DMS53 treated with DMSO at 0.1 percent for 48 hours (cell line): ENCODE results near the gene SYNM.
A peak's percentile ranks its signal among the peaks of the same experiment; 100 is the strongest.

Source experiments
- DNase-seq: peaks from one replicate; lab custom pipeline; 2025; ENCODE audit not compliant: unreplicated experiment; lab: John Stamatoyannopoulos, UW

SYNM gene

DNA sequence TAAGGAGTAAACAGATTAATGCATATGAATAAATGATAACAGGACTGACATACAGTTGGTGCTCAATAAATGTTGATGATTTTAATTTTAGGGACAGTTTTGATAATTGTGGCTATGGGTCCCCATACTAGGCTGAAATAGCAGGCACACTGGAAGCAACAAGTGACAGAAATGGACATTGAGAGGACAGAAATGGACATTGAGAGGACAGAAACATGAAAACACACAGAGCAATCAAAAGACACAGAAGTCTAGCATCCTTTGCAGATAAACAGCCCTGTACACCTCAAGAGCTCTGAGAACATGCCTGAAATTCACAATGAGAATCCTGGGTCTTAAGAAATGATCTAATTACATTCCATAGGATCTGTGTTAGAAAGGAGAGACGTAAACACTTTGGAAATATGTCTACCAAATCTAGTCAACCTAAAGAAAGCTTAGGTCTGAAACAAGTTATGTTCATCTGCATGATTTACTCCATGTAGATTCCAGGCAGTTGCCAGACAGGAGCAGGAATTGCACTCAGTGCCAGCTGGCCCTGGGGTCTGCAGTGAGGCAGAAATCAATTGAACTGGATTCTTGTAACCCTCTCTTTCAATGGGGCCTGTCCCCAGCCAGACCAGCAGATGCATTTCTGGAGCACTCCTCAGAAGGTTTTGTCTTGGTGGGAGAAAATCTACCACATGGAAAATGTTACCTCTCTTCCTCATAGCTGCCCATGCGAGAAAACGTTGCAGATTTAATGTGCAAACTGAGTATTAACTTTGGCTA is 60.3 kb downstream of the SYNM start:
- DNase-seq: no peak

DNA sequence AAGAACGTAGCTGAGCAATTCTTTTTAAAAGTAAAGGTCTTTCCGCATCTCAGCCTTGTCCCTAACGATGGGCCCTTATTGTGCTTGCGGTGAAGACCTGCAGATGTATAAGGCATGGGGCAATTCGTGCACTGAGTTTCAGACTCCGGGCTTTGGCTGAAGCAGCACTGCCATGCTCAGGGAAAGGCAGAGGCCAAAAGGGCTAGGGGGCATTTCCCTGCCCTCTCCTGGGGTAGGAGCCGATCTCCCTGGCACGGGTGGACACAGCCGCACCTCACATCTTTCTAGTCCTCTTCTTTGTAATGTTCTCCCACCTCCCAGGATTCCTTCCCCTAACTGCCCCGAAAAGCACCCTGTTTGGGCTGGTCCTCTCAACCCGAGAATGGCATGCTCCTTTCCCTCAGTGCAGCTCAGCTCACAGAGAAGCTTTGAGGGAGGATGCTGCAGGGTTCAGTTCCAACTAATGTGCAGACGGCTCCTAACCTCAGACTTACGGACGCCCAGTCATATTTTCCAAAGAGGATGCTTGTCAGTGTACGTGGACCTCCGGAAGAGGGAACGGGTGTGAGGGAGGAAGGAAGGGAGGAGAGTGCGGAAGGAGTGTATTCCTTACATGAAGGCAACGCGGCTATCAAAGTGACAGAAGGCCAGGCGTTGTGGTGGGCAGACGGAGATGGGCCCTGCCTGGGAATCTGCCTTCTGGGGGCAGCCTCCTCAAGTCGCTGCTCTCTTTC is 61.2 kb downstream of the SYNM start:
- no peak for DNase-seq

DNA sequence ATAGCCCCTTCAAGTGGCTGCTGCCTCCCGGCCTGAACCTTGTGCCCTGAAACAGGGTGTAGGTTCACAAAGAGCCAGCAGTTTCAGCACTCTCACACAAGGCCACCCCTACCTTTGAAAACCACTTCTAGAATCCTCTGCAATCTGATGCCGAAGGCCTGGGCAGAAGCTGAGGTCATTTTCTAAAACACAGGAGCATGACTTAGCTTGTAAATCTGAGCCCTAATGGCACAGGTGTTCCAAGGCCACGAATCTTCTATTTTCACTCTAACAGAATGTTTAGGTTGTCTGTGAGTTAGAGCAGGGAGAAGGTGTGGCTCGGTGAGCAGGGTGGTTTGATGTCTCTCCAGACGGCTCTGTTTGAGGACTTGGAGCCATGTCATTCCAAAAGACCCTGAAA is 62.3 kb downstream of the SYNM start:
- DNase-seq: no peak

DNA sequence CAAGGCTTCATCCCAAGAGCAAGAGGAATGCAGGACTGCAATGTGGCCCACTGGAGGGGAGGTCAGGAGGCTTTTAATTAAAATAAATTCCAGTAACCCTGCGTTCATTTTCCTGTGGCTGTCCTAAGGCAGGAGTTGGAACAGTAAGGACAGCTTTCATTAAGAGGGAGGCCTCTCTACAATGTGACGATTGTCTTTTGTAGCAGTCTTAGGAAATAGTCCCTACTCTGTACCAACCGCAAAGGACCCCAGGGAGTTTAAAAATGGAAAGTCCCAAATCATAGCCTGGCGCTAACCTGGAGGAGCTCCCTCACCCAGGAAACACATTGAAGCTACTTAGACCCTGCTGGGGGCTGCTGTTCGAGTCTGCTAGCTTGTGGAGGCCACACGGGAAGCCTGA is 62.8 kb downstream of the SYNM start:
- no peak for DNase-seq

DNA sequence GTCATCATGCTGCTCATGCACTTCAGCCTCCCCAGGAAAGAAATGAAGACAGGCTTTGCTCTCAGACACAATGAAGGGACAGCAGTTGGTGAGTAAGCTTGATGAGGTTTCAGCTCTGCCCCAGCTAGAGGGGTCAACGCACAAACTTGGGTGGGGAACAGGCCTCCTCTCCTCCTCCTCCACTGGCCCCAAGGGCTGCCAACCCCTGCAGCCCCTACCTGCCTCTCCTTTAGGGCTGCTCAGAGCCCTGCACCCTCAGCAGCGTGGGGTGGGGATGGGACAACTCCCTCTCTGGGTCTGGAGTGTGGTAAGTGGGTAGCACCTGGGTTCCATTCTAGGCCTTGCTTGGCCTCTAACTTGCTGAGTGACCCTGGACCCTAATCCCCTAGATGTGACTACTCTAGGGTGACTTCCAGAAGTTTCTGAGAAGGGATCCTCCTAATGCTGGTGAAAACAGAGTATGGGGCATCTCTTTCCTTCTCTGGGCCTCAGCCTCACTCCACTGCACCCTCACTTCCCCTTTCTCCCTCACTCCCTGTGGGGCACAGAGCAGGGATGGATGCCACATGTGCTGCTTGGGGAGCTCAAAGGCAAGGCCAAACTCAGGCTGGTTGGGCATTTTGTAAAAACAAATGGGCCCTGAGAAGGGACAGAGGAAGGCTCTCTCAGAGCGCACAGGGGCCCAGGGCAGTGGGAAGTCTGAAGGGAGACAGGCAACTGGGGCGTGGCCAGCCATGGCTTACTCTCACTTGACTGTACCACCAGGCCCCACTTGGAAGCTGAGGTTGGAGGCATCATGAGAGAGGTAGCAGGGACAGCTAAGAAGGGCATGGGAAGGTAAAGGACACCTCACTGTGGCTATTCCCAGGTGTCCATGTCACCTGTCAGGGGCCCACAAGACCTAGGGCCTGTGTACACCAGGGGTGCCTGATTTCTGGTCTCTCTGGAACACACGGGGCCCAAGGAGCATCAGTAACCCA is 64.0 kb downstream of the SYNM start:
- DNase-seq: no peak

DNA sequence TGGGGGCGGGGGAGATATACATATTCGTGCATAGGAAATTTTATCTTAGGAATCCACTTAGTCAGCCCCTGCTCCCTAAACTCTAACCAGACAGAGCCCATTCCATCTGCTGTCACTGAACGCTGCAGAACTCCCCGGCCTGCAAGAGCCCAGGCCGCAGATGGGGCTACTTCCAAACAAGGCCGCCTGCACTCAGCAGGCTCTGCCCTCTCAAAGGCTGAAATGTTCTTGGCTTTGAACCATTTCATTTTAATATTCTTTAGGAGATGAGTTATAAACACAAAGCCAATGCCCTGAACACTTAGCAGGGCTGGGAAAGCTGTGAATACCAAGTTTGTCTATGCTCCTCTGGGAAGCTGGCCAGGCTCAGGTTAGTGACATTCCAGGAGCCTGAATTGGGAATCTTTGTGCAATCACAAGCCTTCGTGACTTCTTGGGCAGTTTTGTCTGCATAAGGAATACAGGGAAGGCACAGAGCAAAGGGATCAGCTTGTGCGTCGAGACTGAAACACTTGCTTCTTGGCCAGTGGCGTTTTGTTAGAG is 65.0 kb downstream of the SYNM start:
- no peak for DNase-seq

DNA sequence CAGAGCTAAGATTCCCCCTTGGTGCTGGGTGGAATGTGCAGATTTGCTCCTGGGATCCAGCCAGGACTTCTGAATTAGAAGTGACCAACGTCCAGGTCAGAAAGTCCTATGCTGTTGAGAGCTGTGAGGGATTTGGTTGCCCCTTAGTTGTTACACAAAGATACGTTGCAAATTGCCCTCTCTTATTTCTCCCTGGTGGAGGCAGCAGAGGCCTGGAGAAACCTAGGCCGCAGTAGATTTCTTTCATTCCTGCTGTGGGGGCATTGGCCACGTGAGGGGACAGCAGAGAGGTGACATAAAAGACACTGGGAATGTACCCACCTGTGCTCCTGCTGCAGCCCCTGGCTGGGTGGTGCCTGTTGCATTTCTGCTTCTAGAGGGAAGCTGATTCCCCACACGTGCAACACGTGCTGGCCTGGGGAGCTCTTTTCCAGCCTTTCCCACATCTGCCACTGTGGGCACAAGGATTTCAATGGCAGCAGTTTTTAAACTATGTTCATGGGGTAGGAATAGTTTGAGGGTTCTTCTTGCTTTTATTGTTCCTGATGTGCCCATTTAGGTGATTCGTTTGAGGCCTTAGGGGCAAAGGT is 65.7 kb downstream of the SYNM start:
- no peak for DNase-seq

DNA sequence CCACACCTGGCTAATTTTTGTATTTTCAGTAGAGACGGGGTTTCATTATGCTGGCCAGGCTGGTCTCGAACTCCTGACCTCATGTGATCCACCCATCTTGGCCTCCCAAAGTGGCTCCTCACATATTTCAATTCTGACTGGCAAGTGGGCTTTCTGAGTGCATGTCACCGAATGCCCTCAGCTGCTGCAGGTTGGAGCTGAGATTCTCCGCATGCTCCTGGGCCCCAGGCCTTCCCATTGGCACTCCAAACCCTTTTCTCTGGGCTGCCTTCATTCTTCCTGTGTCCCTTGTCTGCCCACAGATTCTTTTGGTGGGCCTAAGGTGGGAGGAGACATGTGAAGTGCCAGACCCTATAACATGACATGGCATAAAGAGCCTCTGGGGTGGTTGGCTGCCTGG is 67.3 kb downstream of the SYNM start:
- no peak for DNase-seq

DNA sequence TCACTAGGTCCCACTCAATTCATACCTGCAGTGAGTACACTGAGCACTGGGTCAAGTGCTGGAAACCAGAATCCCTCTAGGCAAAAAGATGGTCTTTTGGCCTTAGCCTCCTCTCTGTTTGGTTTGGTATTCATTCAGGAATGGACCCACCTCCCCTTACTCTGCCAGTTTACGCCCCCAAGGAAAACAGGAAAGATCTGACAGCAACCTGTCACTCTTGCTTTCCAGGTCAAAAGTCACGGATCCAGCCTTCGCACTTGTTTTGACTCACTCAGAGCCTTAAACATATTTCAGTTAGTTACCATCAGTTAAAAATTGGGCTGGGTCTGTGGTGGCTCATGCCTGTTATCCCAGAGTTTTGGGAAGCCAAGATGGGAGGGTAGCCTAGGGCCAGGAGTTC is 68.1 kb downstream of the SYNM start:
- DNase-seq: no peak

DNA sequence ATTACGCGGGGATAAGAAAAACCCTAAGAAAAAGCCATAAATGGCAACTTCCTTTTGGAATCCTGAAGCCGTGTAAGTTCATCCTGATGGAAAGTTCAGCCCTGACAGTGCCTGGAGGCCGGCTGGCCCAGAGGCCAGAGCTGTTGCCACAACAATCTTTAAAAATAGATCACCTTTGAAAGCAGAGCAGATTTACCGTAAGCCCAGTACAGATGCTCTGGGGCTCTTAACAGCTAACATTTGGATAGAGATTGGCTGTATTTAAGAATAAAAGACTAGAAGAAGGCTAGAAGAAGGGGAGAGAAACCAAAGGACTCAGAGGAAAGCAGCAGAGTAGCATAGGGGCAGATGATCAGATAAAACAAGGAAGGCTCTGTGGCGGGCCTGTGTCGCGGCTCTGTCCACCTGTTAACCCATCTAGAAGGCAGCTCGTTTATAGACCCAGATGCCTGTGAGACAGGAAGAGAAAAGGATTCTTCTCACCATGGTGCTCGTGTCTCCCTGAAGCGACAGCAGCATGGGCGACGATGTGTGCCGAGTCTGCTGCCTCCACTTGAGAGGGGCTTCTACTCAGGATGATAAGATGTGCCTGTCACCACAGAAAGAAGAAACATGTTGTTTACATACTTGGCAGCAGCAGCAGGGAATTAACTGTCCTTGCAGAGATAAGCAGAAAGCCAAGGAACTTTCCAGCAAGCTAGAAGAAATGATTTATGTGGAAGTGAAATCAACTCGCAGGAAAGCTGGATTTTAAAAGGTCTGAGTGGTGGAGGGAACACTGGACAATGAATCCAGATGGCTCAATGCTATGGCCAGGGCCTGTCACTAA is 69.9 kb downstream of the SYNM start:
- no peak for DNase-seq

DNA sequence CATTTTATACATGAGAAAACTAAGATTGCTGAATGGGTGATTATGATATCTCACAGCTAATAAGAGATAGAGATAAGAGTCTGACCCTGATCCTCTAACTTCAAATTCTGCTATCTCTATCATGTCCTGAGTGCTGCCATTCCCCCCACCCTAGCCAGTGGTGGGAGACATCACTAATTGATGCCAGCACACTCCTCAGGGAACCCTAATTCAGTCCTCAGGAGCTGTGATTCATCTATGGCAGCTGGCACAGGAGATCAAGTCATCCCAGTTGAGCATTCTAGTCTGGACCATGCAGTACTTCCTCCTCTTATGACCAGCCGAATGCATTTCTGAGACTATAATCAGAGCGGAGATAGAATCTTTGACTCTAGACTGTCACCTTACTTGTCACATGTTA is 71.9 kb downstream of the SYNM start:
- DNase-seq: no peak

DNA sequence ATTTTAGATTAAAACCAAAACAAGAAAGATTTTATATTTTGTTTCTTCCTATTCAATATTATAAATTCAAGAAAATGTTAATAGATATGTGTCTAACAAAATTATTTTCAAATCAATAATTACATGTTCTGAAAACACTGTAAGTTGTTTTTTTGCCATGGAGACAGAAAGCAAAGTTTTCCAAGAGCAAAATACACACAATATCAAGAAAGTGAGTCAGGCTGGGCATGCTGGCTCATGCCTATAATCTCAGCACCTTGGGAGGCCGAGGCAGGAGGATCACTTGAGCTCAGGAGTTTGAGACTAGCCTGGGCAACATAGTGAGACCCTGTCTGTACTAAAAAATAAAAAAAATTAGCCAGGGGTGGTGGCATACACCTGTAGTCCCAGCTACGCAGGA is 72.8 kb downstream of the SYNM start:
- no peak for DNase-seq

DNA sequence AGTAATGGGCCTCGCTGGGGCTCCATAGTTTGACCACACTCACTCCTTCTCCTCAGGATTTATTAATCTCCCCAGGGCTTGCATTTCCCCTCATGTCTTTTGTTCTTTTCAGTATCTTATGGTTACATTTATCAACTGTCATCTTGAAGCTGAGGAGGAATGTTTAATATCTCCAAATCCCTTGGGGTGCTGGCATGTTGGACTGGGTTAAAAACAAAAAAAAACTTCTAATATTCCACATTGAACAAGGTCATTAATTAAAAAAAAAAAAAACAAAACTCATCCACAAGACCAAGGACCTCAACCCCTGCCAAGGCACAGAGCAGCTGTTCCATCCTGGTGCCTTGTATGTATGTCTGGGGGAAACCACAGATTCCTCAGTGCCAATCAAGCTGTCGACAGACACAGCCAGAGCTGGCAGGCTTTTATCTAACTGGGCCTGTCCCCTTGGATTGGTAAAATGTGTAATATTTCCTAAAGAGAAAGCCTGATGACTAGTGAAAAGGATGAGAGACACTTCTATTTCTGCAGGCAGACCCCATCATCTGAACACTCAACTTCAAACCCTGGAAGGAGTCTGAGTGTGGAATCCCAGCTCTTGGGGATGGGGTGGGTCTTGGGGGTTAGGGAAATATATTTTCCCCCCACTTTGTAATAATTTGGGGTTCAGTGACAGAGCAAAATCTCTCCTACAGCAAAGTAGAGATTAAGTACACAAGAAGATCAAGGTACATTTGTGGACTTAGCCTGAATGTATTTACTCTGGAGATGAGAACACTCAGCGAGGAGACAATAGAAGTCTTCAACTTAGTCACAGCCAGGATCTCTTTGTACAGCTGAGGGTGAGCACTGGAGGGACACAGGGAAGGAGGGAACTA is 75.4 kb downstream of the SYNM start:
- peak; percentile 55 for DNase-seq

DNA sequence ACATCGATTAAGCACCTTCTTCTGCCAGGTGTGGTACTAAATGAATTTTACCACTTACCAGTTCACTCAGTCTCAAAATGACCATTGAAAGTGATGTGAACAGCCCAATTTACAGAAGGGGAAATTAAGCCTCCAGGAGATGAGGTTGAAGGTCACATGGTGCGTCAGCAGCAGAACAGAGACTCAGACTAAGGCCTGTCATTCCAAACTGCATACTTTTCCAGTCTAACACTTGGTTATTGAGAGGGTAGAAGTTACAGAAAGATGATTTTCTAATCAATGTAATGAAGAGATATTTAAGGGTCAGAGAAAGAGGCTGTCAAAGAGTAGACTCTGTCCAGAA is 76.1 kb downstream of the SYNM start:
- no peak for DNase-seq

DNA sequence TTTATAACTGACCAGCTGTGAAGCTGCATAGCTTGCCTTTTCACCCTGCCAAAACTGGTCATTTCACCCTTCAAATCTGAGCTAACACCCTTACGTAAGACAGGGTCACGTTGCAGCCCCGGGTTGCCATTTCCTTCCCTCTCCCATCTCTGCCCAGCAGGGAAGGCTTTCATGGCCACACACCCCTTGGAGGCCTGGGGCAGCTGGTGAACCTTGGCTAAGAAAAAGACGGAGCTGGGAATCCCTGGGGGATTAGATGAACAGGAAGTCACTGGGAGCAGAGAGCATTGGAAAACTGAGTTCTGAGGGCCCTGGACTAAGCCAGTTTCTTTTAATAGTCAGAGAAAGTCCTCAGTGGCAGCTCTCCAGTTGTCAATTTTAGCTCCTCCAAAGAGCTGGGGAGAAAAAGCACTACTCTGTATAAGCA is 76.7 kb downstream of the SYNM start:
- no peak for DNase-seq

DNA sequence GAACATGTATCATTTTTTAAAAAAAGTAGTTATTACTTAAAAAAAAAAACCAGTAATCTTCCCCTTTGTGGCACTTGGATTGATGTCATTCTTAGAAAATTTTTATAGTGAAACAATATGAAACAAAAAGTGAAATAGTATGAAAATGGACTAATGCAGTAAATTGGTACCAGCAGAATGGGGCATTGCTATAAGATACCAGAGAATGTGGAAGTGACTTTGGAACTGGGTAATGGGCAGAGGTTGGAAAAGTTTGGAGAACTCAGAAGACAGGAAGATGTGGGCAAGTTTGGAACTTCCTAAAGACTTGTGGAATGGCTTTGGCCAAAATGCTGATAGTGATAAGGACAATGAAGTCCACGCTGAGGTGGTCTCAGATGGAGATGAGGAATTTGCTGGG is 77.9 kb downstream of the SYNM start:
- DNase-seq: no peak
